HG03439 (cell line): Measurements from ENCODE around the gene ABCA7.

Experiments
- ATAC-seq: cut with Tn5 transposase; IDR thresholded peaks from one replicate; pipeline ENCODE4 v1.9.1; 2021; ENCODE audit warnings: mild to moderate bottlenecking, moderate library complexity; ENCODE audit not compliant: unreplicated experiment

The ABCA7 gene, protein sequence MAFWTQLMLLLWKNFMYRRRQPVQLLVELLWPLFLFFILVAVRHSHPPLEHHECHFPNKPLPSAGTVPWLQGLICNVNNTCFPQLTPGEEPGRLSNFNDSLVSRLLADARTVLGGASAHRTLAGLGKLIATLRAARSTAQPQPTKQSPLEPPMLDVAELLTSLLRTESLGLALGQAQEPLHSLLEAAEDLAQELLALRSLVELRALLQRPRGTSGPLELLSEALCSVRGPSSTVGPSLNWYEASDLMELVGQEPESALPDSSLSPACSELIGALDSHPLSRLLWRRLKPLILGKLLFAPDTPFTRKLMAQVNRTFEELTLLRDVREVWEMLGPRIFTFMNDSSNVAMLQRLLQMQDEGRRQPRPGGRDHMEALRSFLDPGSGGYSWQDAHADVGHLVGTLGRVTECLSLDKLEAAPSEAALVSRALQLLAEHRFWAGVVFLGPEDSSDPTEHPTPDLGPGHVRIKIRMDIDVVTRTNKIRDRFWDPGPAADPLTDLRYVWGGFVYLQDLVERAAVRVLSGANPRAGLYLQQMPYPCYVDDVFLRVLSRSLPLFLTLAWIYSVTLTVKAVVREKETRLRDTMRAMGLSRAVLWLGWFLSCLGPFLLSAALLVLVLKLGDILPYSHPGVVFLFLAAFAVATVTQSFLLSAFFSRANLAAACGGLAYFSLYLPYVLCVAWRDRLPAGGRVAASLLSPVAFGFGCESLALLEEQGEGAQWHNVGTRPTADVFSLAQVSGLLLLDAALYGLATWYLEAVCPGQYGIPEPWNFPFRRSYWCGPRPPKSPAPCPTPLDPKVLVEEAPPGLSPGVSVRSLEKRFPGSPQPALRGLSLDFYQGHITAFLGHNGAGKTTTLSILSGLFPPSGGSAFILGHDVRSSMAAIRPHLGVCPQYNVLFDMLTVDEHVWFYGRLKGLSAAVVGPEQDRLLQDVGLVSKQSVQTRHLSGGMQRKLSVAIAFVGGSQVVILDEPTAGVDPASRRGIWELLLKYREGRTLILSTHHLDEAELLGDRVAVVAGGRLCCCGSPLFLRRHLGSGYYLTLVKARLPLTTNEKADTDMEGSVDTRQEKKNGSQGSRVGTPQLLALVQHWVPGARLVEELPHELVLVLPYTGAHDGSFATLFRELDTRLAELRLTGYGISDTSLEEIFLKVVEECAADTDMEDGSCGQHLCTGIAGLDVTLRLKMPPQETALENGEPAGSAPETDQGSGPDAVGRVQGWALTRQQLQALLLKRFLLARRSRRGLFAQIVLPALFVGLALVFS (N-terminal part only)

DNA sequence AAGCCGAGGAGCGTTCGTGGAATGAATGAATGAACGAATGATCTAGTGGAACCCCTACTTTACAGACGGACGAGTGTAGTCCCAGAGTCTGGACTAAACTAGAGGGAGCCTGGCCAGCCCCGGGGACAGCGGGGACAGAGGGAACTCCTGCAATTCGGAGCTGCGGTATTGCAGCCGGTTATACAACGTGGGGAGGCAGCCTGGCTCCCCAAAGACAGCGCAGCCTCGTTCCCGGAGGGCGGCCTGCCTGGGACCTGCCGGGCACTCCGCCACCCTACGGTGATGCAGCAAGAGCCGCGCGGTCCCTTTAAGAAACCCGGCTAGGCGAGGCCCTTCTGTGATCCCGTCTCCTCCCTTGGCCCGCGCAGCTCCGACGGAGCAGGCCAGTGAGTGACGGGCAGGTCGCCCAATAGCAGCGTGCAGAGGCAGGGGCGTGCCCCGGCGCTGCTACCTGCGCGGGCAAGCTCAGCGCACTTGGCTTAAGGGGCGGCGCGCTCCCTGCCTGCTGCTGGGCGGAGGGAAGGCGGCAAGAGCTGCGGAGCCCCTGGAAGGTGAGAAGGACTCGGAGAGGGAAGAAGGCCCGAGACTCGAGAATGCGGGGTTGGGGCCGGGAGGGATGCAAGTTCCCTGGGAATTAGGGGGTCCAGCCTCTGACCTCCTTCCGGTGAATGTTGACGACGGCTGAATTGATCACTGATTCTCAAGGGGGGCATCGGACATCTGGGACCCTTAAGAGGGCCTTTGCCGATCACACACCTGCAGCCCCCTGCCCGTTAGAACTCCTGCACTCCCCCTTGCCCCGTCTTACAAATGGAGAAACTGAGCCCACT is at the start of gene ABCA7:
Gene ABCA7, plus strand, starts transcription at position 462 of the 830 bp plus-strand sequence. CDS start 1,255 bp downstream, outside the sequence.
- ATAC-seq, result peak; percentile 67

DNA sequence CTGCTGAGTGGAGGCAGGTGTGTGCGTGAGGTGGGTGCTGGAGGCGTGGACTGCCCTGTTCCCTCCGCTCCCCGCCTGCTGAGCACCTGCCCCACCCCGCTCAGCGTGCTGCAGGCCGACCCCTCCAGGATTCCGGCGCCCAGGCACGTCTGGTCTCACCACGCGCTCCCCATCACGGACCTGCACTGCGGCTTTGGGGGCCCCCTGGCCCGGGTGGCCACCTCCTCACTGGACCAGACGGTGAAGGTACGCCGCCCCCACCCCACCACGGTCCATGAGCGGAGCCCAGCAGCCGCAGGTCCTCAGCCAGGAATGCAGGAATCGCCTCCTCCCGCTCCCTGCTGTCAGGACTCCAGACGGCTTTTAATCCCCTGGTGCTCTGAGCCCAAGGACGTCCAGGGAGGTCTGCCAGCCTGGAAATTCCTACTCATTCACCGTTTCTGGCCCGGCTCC is 49.8 kb upstream of the ABCA7 start:
- no peak for ATAC-seq

- ATAC-seq, result no peak
Observed at GRCh38 chr19:990746-991145, 49.2 kb upstream of the ABCA7 start.

DNA sequence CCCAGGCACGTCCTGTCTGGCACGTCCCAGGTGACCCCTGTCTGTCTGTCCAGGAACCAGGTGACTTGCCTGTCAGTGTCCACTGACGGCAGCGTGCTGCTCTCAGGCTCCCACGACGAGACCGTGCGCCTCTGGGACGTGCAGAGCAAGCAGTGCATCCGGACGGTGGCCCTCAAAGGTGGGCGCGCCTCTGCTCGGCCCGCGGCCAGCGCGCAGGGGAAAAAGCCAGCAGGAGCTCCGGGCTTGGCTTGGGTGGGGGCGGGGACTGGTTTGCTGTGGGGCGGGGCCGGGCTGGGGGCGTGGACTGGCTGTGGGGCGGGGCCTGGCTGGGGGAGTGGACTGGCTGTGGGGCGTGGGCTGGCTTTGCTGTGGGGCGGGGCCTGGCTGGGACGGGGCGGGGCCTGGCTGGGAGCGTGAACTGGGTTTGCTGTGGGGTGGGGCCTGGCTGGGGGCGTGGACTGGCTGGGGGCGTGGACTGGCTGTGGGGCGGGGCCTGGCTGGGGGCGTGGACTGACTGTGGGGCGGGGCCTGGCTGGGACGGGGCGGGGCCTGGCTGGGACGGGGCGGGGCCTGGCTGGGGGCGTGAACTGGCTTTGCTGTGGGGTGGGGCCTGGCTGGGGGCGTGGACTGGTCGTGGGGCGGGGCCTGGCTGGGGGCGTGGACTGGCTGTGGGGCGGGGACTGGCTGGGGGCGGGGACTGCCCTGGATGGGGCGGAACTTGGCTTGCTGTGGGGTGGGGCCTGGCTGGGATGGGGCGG is 48.6 kb upstream of the ABCA7 start:
- ATAC-seq, result no peak

DNA sequence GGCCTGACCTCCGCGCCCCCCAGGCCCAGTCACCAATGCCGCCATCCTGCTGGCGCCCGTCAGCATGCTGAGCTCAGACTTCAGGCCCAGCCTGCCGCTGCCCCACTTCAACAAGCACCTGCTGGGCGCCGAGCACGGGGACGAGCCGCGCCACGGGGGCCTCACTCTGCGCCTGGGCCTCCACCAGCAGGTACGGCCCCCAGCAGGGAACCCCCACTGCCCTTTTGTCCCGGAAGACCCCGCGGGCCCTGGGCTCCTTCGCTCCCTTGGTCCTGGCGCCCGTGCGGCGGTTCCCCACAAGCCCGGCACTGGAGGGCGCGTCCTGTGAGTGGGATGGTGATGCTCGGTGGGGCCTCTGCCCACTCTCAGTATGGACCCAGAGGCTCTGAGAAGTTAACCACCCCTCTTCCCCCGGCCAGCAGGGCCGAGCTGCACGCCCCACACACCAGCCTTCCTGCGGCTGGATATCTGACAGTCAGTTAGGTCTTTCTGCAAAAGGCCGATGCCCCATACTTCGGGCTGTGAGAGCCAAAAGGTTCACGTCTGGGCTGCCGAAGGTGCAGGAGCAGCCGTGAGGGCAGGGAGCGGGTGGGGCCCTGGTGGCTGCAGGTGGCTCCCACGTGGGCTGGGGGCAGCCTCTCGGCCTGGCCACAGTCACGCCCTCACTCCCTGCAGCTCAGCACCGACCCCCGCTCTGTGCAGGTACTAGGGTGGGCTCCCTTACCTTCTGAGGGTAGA is 47.8 kb upstream of the ABCA7 start:
- no peak for ATAC-seq

GRCh38 chr19:992670-993055 is 47.2 kb upstream of the ABCA7 start:
- ATAC-seq, result no peak

DNA sequence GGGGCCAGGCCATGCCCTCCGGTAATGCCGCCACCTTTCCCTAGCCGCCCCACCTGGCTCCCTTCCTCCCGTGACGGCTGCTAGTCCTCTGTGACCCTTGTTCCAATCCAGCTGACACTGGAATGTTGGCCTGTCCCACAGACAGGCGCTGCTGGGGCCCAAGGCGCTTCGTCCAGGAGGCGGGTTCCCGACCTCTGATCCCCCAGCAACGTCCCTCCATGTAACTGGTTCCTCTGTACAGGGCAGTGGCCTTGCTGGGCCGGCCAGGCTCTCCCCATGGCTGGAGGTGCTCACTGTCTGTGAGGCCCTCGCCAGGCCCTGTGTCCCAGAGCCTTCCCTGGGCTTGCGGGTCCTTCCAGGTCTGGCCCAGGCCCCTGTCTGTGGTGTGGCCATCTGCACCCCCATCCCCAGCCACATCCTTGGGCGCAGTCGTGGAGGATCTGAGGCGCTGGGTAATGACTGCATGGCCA is 46.5 kb upstream of the ABCA7 start:
- no peak for ATAC-seq

GRCh38 chr19:993831-994393 is 46.0 kb upstream of the ABCA7 start:
- no peak for ATAC-seq

DNA sequence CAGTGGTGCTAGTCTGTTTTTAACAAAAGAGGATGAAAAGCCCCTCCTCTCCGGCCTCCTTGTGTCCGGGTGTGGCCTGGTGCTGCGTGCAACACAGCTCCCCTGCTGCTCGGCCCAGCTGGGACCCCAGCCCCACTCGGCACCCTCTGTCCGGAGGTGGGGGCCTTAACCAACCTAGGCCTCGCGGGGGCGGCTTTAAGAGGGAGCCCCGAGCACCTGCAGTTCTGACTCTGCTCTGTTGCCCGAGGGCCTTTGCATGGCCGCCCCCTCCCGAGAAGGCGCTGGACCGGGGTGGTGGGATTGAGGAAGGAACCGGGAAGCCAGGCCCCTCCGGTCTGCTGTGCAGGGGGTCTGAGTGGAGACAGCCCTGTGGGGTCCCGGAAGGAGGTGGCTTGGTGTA is 45.4 kb upstream of the ABCA7 start:
- ATAC-seq, result no peak

GRCh38 chr19:995051-995827 is 44.7 kb upstream of the ABCA7 start:
- ATAC-seq, result no peak

- no peak for ATAC-seq
Observed at GRCh38 chr19:996051-996838, 43.7 kb upstream of the ABCA7 start.

- no peak for ATAC-seq
Observed at GRCh38 chr19:998064-998463, 41.8 kb upstream of the ABCA7 start.

- ATAC-seq, result no peak
Observed at GRCh38 chr19:999379-999719, 40.6 kb upstream of the ABCA7 start.

- no peak for ATAC-seq
Observed at GRCh38 chr19:1000095-1000494, 39.8 kb upstream of the ABCA7 start, which contains the start of gene GRIN3B. TSS of gene GRIN3B (plus strand) at chr19:1000419. CDS start at chr19:1000438, 19 bp downstream.

GRCh38 chr19:1000591-1001537 is 39.0 kb upstream of the ABCA7 start:
- ATAC-seq, result no peak
